LHCN-M2 (cell line): ENCODE results near the gene SHROOM3. TPM values are rescaled to one million over a fixed set of nuclear protein-coding genes. Genes with fewer than 3 reads are reported as not detected.
"Not testable (repeated sequence)": the region's sequence is repeated elsewhere in the genome, so short reads cannot be mapped to it uniquely, and the experiment has no call there.

ENCODE experiments used
- DNase-seq: peaks from one replicate; pipeline ENCODE4 v3.0.0-alpha.2; 2012; ENCODE audit warnings: low read depth
- total RNA-seq: library from RNA; depleted of rRNA; stranded (reverse); fragments of >200 nt; gene quantifications from 2 replicates; pipeline ENCODE4 v1.2.3, GENCODE V29; 2014

SHROOM3 gene
- total RNA-seq, 1 experiment from 2014 or later, result 0.46 TPM

GRCh38 chr4:76591992-76592391 lies 157.0 kb downstream of the SHROOM3 start:
- DNase-seq, result no peak

- no peak for DNase-seq
These were observed 157.4 kb downstream of the SHROOM3 start for GRCh38 chr4:76592460-76592859.

- DNase-seq, result no peak
These were observed 159.1 kb downstream of the SHROOM3 start for GRCh38 chr4:76594173-76594572.

- no peak for DNase-seq
These were observed 160.4 kb downstream of the SHROOM3 start for GRCh38 chr4:76595435-76595834.

GRCh38 chr4:76596713-76597112 lies 161.7 kb downstream of the SHROOM3 start:
- no peak for DNase-seq

GRCh38 chr4:76597423-76597979 lies 162.5 kb downstream of the SHROOM3 start:
- DNase-seq, result no peak

GRCh38 chr4:76600447-76600846 lies 165.4 kb downstream of the SHROOM3 start:
- no peak for DNase-seq

- DNase-seq, result peak; percentile 73
These were observed 166.8 kb downstream of the SHROOM3 start for GRCh38 chr4:76601791-76602190.

DNA sequence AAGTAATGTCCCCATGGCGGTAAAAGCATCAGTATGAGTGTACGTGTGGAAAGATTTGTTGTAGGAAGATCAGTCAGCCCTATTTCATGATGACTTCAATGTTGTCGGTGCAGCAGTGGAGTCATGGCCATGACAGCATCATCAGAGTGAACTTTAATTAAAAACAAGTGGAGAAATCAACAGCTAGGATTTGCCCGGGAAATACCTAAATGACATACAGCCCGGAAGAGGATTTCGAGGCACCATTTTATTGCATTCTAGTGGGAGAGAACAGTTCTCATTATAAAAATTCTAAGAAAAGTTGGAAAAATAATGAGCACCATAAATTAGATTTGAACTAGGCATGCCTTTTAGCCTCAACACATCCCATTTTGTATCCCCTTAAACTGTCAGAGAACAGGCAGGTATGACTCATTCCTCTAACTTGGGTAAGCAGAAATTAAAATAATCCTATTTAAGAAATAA lies 170.1 kb downstream of the SHROOM3 start:
- no peak for DNase-seq

- DNase-seq, result no peak
These were observed 171.7 kb downstream of the SHROOM3 start for GRCh38 chr4:76606645-76607265.

GRCh38 chr4:76607266-76607799 lies 172.3 kb downstream of the SHROOM3 start:
- no peak for DNase-seq

- DNase-seq, result no peak
These were observed 172.8 kb downstream of the SHROOM3 start for GRCh38 chr4:76607846-76608245.

GRCh38 chr4:76608549-76608948 lies 173.5 kb downstream of the SHROOM3 start:
- not testable (repeated sequence) for DNase-seq

DNA sequence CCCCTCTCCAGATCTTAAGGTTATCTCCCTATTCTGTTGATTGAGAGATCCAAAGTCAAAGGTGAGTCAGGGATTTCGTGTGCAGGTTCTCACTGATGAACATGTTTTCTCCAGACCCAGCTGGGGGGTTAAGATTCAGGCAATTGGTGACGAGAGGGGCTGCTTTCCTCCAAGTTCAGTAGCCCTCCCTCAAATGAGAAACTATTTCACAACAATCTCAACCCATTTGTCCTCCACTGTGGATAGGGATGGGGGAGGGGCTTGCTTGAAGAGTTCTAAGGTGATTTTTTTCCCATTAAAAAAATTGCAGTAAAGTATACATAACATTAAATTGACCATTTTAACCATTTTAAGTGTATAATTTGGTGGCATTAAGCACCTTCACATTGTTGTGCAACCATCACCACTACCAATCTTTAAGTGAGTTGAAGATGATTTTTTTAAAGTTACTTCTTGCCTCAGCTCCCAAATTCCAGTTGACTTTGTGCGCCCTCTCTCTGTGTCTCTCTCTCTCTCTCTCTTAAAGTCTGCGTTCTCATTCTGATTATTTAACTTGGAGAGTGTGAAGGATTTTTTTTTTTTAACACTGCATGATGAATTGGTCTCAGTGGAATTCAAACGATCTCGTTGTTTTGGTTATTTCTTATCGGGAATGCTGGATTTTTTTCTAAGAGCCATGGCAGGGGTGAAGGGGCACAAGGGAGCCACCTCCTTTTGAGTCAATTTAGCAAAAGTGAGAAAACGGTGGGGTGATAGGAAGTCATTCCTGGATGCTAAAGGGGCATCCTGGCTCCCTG lies 175.9 kb downstream of the SHROOM3 start:
- no peak for DNase-seq

- no peak for DNase-seq
These were observed 176.7 kb downstream of the SHROOM3 start for GRCh38 chr4:76611616-76612207.

- no peak for DNase-seq
These were observed 179.6 kb downstream of the SHROOM3 start for GRCh38 chr4:76614589-76614988.

- DNase-seq, result no peak
These were observed 181.0 kb downstream of the SHROOM3 start for GRCh38 chr4:76615999-76616398.

DNA sequence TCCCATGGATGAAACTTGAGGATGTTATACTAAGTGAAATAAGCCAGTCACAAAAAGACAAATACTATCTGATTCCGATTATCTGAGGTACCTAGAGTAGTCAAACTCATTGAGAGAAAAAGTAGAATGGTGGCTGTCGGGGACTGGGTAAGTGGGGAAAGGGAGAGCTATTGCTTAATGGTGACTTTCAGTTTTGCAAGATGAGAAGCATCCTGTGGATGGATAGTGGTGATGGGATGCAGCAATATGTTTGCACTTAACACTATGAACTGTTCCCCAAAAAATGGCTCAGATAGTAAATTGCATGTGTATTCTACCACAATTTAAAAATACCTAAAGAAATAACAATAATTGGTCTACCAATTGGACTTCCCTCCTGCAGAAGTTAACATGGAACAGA lies 181.5 kb downstream of the SHROOM3 start:
- DNase-seq, result no peak

GRCh38 chr4:76620723-76621468 lies 185.9 kb downstream of the SHROOM3 start:
- DNase-seq, result no peak

GRCh38 chr4:76622126-76622525 lies 187.1 kb downstream of the SHROOM3 start:
- no peak for DNase-seq

DNA sequence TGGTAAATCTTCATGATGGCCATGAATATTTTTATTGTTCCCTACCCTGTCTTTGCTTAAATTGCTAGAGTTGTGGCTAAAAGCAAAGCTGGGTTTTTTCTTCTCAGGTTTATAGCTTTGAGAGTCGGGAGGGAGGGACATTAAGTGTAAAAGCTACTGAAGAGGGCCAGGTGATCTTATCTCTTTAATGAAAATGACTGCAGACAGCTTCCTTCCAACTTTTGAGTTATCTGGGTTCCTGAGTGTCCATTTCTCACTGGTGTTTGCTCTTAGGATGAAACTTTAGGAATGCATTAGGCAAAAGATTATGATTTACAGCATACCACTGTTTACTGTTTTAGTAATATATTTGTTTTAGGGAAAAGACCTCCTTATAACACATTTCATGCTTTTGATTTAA lies 187.7 kb downstream of the SHROOM3 start:
- no peak for DNase-seq
